Measurements from ENCODE around the gene ADAM10. TPM values are rescaled to one million over a fixed set of nuclear protein-coding genes. Genes with fewer than 3 reads are reported as not detected.

ADAM10 gene, protein sequence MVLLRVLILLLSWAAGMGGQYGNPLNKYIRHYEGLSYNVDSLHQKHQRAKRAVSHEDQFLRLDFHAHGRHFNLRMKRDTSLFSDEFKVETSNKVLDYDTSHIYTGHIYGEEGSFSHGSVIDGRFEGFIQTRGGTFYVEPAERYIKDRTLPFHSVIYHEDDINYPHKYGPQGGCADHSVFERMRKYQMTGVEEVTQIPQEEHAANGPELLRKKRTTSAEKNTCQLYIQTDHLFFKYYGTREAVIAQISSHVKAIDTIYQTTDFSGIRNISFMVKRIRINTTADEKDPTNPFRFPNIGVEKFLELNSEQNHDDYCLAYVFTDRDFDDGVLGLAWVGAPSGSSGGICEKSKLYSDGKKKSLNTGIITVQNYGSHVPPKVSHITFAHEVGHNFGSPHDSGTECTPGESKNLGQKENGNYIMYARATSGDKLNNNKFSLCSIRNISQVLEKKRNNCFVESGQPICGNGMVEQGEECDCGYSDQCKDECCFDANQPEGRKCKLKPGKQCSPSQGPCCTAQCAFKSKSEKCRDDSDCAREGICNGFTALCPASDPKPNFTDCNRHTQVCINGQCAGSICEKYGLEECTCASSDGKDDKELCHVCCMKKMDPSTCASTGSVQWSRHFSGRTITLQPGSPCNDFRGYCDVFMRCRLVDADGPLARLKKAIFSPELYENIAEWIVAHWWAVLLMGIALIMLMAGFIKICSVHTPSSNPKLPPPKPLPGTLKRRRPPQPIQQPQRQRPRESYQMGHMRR
- total RNA-seq, result 112 and 173 TPM in 2 replicates

DNA sequence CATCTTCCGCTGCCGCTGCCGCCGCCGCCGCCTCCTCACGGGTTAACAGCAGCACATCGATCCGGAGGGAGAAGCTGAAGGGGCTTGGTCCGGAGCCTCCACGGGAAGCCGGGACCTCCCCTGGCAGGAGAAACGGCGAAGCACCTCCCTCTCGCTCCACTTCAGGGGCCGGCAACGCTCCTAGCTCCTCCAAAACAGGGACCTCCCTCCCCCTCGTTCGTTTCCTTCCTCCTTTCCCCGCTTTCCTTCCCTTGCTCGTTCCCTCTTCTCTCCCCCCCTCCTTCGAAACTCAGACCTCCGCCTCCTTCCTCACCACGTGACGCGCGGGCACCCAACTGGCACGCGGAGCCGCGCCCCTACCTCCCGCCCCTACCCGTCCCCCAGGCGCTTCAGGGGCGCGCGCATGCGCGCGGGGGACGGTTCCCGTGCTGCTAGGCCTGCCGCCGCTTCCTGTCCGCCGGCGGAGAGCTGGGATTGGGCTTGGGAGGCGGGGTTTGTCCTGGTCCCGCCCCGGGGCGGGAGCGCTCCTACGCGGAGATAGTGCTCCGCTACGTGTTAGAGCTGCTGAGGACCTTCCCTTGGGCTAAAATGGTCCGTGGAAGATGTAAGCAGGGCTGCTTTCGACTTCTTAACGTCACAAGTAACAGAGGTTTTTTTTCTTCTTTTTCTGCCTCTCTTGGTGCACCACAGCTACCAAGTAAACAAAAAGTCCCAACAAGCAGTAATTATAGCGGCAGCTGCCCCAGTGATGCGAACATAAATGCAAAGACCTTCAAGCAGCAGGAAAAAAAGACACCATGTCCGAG lies at the start of gene ADAM10:
TSS of gene ADAM10 (minus strand) at position 176 of the 806 bp plus-strand sequence. CDS start at position 3, 173 bp downstream.

DNA sequence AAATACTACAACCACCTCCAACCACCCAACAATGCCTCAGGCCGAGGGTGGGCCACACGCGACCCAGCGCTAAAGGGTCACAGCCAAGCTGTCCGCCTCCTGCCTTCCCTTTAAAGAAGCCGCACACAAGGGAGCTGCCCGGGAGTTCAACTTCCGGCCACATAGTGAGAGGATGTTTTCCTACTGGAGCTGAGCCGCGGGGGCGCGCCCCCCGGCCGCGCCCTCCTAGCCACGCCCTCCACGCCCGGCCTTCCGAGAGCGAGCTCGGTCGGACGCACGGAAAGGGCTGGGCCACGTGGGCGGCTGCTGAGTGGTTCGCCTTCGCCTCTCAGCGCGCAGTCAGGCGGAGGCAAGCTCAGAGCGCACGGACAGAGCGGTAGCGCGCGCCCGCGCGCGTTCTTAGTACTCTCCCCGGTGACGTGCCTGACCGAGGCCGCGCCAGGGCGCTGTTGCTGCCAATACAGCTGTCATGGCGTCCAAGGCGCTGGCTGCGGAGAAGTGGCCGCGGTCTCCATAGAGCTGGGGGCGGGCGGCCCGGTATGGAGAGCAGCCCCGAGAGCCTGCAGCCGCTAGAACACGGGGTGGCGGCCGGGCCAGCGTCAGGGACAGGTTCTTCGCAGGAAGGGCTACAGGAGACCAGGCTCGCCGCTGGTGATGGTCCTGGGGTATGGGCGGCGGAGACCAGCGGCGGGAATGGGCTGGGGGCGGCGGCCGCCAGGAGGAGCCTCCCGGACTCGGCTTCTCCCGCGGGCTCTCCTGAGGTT lies 21.5 kb upstream of the ADAM10 start, which contains the start of gene MINDY2:
TSS of gene MINDY2 (plus strand) at position 446 of the 764 bp plus-strand sequence. CDS start at position 540, 94 bp downstream.

Other genes starting within 250 kb of the ADAM10 start
- gene MINDY2, start 21.6 kb upstream of the ADAM10 start, total RNA-seq, result 8.8 and 13.5 TPM in 2 replicates
- 27.4 and 38.5 TPM in 2 replicates for gene SLTM, start 184.0 kb upstream of the ADAM10 start, total RNA-seq
- 10.9 and 22.3 TPM in 2 replicates for gene RNF111, start 238.0 kb upstream of the ADAM10 start, total RNA-seq

Measured in pericardium fibroblast (primary cell).